GM12874 (cell line): ENCODE measurements around the gene ZNF496.
A peak's percentile ranks its signal among the peaks of the same experiment; 100 is the strongest.

ENCODE experiments used
- TF ChIP-seq, protein P1 (sequence below): IDR thresholded peaks from 2 replicates; pipeline ENCODE4 v1.5.1; 2011; ENCODE audit warnings: low read depth, mild to moderate bottlenecking, control low read depth, low read length, moderate library complexity; ENCODE audit not compliant: insufficient read depth

ZNF496 gene

GRCh38 chr1:247331525-247332214 lies at the start of gene ZNF496:
Gene ZNF496, minus strand, starts transcription at chr1:247331867. Its CDS starts 2,289 bp downstream, at chr1:247329578.
- TF ChIP-seq, protein P1, sequence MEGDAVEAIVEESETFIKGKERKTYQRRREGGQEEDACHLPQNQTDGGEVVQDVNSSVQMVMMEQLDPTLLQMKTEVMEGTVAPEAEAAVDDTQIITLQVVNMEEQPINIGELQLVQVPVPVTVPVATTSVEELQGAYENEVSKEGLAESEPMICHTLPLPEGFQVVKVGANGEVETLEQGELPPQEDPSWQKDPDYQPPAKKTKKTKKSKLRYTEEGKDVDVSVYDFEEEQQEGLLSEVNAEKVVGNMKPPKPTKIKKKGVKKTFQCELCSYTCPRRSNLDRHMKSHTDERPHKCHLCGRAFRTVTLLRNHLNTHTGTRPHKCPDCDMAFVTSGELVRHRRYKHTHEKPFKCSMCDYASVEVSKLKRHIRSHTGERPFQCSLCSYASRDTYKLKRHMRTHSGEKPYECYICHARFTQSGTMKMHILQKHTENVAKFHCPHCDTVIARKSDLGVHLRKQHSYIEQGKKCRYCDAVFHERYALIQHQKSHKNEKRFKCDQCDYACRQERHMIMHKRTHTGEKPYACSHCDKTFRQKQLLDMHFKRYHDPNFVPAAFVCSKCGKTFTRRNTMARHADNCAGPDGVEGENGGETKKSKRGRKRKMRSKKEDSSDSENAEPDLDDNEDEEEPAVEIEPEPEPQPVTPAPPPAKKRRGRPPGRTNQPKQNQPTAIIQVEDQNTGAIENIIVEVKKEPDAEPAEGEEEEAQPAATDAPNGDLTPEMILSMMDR: no peak

GRCh38 chr1:247378334-247379073 lies 46.8 kb upstream of the ZNF496 start:
- TF ChIP-seq, protein P1: no peak

DNA sequence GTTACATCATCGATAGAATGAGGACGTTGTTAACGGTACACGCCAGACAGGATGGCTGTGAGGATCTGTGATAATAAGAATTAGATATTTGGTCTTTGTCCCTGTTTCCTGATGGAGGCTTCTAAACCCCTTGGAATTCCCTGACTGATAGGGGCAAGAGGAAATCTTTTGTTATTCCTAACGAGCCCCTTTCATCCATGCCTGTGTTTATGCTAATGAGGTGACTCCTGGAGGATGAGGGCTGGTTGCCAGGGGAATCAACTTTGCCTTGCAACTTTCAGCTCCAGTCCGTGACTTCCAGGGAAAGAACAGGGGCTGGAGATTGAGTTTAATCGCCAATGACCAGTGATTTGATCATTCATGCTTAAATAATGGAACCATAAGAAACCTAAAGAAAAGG lies 45.0 kb upstream of the ZNF496 start:
- TF ChIP-seq, protein P1: no peak

GRCh38 chr1:247375747-247376146 lies 44.1 kb upstream of the ZNF496 start:
- TF ChIP-seq, protein P1: no peak

- TF ChIP-seq, protein P1: peak; percentile 82
Observed at GRCh38 chr1:247373721-247374141, 42.1 kb upstream of the ZNF496 start.

- TF ChIP-seq, protein P1: no peak
Observed at GRCh38 chr1:247371801-247372259, 40.2 kb upstream of the ZNF496 start.
